CD4-positive, alpha-beta T cell treated with Interferon alpha-2 for 1 hour (primary cell): ENCODE data around the gene GPN3.
"Not testable (repeated sequence)": the region's sequence is repeated elsewhere in the genome, so short reads cannot be mapped to it uniquely, and the experiment has no call there.

Source experiments
- DNase-seq, 2 donors: peaks; one replicate each; pipeline ENCODE4 v3.0.0-alpha.2; 2020 to 2022

Gene GPN3

DNA sequence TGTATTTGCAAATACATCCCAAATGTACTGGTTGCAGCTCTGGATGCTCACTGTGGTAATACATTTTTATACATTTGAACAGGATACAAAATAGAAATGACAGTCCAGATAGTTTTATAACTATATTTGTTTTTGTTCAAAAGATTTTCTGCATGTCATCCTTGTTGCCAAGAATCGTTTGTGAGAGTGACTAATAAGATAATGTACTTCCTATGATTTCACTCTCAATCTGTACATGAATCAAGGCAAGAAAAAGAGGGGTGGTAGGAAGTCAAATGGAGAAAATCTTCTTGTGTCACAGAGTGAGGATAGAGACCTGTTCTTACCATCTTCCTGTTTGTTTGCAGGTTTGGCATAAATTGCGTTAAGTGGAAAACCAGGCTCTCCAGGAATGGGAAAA lies 31.8 kb downstream of the GPN3 start:
- no peak for DNase-seq

DNA sequence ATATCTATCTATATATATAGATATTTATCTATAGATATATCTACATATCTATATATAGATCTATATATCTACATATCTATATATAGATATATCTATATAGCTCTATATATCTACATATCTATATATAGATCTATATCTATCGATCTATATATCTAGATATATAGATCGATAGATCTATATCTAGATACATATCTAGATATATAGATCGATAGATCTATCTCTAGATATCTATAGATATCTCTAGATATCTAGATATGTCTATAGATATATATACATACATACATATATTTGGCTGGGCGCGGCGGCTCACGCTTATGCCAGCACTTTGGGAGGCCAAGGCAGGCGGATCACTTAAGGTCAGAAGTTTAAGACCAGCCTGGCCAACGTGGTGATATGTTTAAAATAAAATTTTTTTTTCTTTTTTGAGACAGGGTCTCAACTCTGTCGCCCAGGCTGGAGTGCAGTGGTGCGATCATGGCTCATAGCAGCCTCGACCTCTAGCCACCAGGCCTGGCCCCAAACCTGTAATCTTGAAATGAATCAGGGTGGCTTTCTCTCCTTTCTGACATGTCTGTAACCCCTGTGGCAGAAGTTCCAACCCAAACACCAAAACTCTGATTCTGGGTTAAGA lies 36.0 kb downstream of the GPN3 start:
- no peak for DNase-seq

DNA sequence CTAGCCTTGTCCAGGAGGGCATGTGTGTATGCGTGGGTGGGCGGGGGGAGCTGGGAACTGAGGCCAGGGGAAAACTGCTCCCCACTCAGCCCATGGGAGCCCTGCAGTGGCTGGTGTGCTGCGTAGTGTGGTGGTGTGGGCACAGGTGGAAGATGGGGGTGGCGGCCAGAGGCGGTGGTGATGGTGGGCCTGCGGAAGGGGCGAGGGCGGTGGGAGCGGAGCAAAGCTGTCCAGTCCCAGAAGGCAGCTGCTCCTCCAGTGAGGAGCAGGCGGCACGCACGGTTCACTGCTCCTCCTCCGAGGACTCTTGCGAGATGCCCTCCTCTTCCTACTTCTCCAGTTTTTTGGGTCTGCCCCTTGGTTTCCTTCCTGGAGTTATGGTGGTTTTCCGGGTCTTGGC lies 38.4 kb downstream of the GPN3 start:
- not testable (repeated sequence) for DNase-seq

DNA sequence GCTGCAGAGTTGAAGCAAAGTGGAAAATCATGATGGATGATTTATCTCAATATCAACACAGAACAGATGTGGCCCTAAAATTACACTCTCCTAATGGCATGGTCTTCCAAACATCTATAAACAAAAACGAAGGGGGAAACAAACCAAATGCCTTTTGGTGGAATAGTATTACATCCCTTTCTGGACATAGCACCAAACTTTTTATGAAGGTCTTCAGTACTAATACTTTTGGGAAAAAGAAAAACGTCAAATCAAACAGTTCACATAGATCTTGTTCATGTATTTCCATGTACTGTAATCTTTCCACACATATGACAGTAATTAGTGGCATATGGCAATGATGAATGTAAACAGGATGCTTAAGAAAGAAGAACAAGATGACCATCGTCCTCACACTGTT lies 41.7 kb downstream of the GPN3 start:
- DNase-seq, result no peak

DNA sequence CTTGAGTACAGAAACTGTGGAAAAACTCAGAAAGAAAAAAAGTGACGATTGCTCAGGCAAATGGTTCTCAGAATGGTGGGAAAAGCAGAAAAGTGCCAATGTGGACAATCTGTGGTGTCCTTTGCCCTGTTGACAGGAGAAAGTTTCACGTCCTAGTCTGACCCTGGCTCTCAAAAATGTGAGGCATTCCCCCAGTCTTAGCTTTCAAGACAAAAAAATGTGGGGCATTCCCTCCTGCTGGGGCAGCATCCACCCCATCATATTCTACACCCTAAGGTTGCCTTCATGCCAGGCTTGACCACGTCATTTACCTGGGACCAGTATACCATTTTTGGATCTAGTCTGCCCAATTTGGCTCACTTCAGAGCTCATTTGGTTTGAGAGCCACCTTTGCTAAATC lies 43.8 kb downstream of the GPN3 start:
- DNase-seq, result no peak

DNA sequence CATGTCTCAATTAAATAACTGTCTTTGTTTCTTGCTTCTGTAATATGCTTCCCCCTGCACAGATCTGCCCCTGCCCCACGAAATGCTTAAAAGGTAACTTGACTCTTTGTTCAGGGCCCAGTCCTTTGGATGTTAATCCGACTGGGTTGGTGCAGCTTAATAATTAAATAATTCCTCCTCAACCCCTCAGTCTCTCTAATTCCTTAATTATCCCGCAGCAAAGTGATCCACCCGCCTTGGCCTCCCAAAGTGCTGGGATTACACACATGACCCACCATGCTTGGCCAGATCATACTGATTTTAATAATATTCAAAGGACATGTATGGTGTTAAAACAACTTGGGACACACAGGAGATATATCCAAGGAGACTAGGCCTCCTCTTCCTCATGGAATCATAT lies 46.4 kb downstream of the GPN3 start:
- no peak for DNase-seq

DNA sequence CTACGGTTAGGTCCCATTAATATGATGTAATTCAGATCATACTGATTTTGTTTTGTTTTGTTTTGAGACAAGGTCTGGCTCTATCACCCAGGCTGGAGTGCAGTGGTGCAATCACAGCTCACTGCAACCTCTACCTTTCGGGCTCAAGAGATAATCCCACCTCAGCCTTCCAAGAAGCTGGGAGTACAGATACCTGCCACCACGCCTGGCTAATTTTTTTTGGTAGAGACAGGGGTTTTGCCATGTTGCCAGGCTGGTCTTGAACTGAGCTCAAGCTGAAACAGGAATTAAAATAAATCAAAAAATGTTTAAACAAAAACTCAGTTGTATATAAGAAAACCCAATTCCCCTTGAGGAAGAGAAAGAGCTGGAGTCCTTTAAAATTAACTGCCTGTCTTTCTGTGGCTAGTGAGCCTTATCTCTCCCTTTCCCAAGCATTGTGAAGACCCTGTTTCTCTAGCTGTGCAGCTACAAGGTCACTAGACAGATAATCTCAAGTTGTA lies 46.8 kb downstream of the GPN3 start:
- DNase-seq, result no peak

DNA sequence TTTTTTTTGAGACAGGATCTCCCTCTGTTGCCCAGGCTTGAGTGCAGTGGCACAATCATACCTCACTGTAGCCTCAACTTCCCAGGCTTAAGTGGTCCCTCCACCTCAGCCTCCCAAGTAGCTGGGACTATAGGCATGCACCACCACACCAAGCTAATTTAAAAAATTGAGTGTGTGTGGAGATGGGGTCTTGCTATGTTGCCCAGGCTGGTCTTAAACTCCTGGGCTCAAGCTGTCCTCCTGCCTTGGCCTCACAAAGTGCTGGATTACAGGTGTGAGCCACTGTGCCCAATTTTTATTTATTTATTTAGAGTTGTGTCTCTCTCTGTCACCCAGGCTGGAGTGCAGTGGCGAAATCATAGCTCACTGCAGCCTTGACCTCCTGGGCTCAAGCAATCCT lies 47.4 kb downstream of the GPN3 start:
- not testable (repeated sequence) for DNase-seq

DNA sequence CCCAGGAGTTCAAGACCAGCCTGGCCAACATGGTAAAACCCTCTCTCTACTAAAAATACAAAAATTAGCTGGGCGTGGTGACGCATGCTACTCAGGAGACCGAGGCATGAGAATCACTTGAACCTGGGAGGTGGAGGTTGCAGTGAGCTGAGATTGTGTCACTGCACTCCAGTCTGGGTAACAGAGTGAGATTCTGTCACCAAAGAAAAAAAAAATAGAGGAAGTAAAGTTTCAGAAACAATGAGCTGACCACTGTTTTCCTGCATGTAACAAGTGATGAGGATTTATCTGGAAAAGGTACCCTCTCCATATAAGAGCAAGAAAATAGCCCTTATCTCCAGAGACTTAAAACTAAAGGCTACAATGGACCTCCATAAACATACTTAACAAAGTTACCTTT lies 50.9 kb downstream of the GPN3 start:
- not testable (repeated sequence) for DNase-seq

DNA sequence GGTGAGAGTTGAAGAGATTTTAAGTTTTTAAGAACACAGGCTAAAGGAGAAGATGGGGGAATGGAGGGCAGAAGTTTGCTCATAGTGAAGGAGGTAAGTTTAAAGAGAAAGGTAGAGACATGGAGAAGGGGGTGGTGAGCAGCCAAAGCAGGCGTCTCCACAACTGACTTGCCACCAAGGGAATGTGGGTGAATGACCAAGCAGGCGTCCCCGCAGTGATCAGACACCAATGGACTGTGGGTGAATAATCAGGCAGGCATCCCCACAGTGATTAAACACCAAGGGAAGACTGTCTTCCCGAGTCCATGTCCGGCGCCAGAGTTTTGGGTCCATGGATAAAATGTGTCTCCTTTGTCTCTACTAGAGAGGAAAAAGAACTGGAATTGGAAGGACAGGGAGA lies 58.0 kb downstream of the GPN3 start:
- DNase-seq, result not testable (repeated sequence)

DNA sequence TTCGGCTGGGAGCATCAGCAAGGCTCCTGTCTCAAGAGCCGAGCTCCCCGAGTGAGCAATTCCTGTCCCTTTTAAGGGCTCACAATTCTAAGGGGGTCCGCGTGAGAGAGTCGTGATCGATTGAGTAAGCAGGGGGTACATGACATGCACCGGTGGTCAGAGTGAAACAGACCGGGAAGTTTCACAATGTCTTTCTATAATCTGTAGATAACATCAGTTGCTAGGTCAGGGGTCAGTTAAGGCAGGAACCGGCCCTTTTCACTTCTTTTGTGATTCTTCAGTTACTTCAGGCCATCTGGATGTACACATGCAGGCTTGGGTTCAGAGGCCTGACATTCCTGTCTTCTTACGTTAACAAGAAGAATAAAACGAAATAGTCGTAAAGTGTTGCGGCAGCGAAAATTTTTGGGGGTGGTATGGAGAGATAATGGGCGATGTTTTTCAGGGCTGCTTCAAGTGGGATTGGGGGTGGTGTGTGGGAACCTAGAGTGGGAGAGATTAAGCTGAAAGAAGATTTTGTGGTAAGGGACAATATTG lies 62.9 kb downstream of the GPN3 start:
- DNase-seq, result not testable (repeated sequence)

DNA sequence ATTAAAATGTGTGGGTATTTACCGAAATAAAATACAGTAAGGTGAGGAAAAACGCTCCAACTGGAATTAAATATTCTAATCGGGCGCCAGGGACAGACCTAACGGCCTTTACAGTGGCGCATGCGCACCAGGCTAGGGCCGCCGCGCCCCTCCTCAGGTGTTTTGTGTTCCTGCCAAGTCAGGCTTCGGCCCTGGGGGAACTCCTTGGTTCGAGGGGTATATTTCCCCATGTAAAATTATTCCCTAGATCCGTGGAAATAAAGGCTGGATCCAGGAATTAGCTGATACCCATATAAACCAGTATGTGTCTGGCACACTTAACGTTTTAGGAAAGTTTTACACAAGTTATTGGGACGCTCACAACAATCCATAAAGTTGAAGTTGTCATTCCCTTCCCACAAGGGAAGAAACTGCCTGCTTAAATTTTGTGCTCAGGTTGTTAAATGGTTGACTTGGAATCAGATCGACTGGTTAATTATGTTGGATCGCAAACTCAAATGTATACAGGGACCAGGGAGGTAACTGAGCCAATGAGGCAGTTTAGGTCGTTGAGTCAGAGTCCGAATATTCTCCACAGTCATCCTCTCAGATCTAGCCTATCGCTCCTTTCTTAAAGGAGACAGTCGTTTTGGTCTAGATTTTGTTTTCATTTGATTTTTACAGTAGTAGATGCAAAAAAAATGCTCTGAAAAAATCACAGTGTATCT lies 63.9 kb downstream of the GPN3 start:
- DNase-seq, result peak; percentile 78 to 85

DNA sequence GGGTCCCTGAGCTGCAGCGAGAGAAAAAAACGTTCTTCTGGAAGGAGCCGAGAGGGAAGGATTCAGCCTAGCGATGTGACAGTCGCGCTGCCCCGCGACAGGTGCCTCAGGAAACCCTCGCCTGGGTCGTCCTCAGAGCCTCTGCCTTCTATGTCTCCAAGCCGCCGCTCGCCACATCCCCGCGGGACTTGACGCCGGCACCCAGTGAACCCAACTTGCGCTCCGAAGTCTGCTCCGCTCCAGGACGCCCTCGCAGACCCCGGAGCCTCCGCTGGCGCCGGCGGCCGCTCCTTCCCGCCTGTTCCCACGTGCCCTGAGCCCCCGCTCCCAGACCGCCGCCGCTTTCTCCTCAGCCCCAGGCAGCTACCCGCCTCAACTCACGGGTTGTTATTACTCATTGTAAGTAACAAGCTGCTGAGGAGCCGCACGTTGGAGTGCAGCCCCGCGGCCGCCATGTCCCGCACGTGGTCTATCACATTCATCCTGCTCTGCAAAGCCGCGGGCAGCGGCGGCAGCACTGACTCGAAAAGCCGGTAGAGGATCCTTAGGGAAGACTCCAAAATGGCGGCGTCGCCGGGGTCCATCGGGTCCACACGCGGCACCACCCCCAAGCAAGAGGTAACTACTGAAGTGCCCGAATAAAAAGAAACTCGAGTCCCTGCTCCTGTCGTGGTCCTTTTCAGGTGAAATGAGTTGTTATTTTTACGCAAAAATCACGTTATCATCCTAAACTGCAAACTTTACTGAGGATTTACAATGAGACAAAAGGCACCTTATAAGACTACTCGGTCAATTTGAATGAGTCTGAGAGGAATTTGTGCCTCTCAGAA lies 64.7 kb downstream of the GPN3 start, which contains the start of gene ANAPC7:
Gene ANAPC7 (minus strand): TSS at position 563 of the 830 bp plus-strand sequence. CDS start 81 bp downstream, at position 482.
- peak; percentile 88 to 91 for DNase-seq
